ENCODE measurements around the gene FST. TPM values are rescaled to one million over a fixed set of nuclear protein-coding genes. Genes with fewer than 3 reads are reported as not detected.

Gene FST
- total RNA-seq, 4 donors from 2014 or later, result 0.93 to 10.1 (median 4.5) TPM

- H3K9me3 ChIP-seq, result no peaks in the 10 kb centered on the region
- H3K36me3 ChIP-seq, result no peaks in the 10 kb centered on the region
- no peak overlapping the region for H3K27ac ChIP-seq
Observed at GRCh38 chr5:53476531-53477480, 3.6 kb upstream of the FST start.

GRCh38 chr5:53478411-53479044 lies 1.9 kb upstream of the FST start:
- ATAC-seq, result no peak
- 0 to 3% methylated on average over 3 to 15 of the region's 26 CpGs for WGBS, 2 donors (ENCODE audit: low coverage in 1 of 2)
- peak overlapping the region in 1 of 4 donors; percentile 51 for H3K27ac ChIP-seq
- TF ChIP-seq CTCF (IDR thresholded peaks at IDR 0.05), result peak; percentile 13 to 64 (median 47)
- no peak for TF ChIP-seq POLR2A (IDR thresholded peaks at IDR 0.05)
- H3K4me3 ChIP-seq, result peak overlapping the region; percentile 58 to 75
- no peaks in the 10 kb centered on the region for H3K36me3 ChIP-seq
- peaks cover 0 to 41% (median 8%) of the 10 kb centered on the region in 3 donors for H3K4me1 ChIP-seq
- H3K9me3 ChIP-seq, result no peaks in the 10 kb centered on the region
- H3K27me3 ChIP-seq, result peaks cover 4% of the 10 kb centered on the region

More at GRCh38 chr5:53476531-53477480, 3.6 kb upstream of the FST start:
- Histone ChIP-seq H3K4me1 (peaks cover 0 to 28% (median 8%) of the 10 kb centered on the region in 3 donors), H3K27me3 (peaks cover 4% of the 10 kb centered on the region), H3K4me3 (no peak overlapping the region)
- ATAC-seq, result no peak
- WGBS, 2 donors (ENCODE audit: low coverage in 1 of 2), result 65 to 93% methylated on average over 2 to 3 of the region's 3 CpGs
- TF ChIP-seq CTCF (IDR thresholded peaks at IDR 0.05) (no peak), POLR2A (IDR thresholded peaks at IDR 0.05) (no peak), EP300 (IDR thresholded peaks at IDR 0.05) (no peak), POLR2AphosphoS5 (IDR thresholded peaks at IDR 0.05) (no peak)

GRCh38 chr5:53479045-53479589 lies 1.3 kb upstream of the FST start:
- peak overlapping the region; percentile 58 to 75 for H3K4me3 ChIP-seq
- WGBS, 2 donors (ENCODE audit: low coverage in 1 of 2), result 0% methylated on average over 7 to 15 of the region's 15 CpGs
- peak overlapping the region in 3 of 4 donors; percentile 73 to 85 (median 78) for H3K27ac ChIP-seq
- peaks cover 0 to 41% (median 8%) of the 10 kb centered on the region in 3 donors for H3K4me1 ChIP-seq
- TF ChIP-seq EP300 (IDR thresholded peaks at IDR 0.05) (no peak), POLR2A (IDR thresholded peaks at IDR 0.05) (no peak), CTCF (IDR thresholded peaks at IDR 0.05) (no peak), POLR2AphosphoS5 (IDR thresholded peaks at IDR 0.05) (no peak)
- ATAC-seq, result no peak
- peaks cover 4% of the 10 kb centered on the region for H3K27me3 ChIP-seq
- no peaks in the 10 kb centered on the region for H3K9me3 ChIP-seq
- H3K36me3 ChIP-seq, result no peaks in the 10 kb centered on the region

GRCh38 chr5:53479590-53480415 lies 626 bp upstream of the FST start:
- Histone ChIP-seq H3K36me3 (no peaks in the 10 kb centered on the region), H3K4me3 (peak overlapping the region; percentile 58 to 75), H3K9me3 (no peaks in the 10 kb centered on the region), H3K4me1 (peaks cover 0 to 41% (median 8%) of the 10 kb centered on the region in 3 donors), H3K27me3 (peaks cover 4% of the 10 kb centered on the region), H3K27ac (peak overlapping the region in 3 of 4 donors; percentile 73 to 85 (median 78))
- ATAC-seq, result peak; percentile 42
- 0 to 1% methylated on average over 12 to 20 of the region's 81 CpGs for WGBS, 2 donors (ENCODE audit: low coverage in 1 of 2)
- no peak for TF ChIP-seq POLR2A (IDR thresholded peaks at IDR 0.05)
- TF ChIP-seq CTCF (IDR thresholded peaks at IDR 0.05), result no peak
- no peak for TF ChIP-seq EP300 (IDR thresholded peaks at IDR 0.05)
- TF ChIP-seq POLR2AphosphoS5 (IDR thresholded peaks at IDR 0.05), result no peak
